Measurements from ENCODE around the gene YPEL1. TPM values are rescaled to one million over a fixed set of nuclear protein-coding genes. Genes with fewer than 3 reads are reported as not detected.
"Not testable (repeated sequence)": the region's sequence is repeated elsewhere in the genome, so short reads cannot be mapped to it uniquely, and the experiment has no call there.

The YPEL1 gene
- total RNA-seq, 2 experiments from 2014 or later = 7.2 to 21.6 TPM

- CTCF ChIA-PET = interaction anchor here (1.0 to 1.4 kb wide), 2 partner anchors 237 to 239 kb away, joined by 3 read pairs; no protein-coding TSS in a partner anchor
- Mint-ChIP-seq H3K4me3 (no peak overlapping the region), H3K27me3 (no peaks in the 10 kb centered on the region), H3K4me1 (no peaks in the 10 kb centered on the region), H3K36me3 (peaks cover 5% of the 10 kb centered on the region), H3K27ac (no peak overlapping the region), H3K9me3 (ENCODE audit: low read depth) (no peaks in the 10 kb centered on the region)
- DNase-seq (no peak), ATAC-seq (no peak)
These were observed 36.0 kb downstream of the YPEL1 start for GRCh38 chr22:21699643-21700042.

GRCh38 chr22:21698430-21699329 is 36.9 kb downstream of the YPEL1 start:
- Mint-ChIP-seq H3K36me3 (peaks cover 5% of the 10 kb centered on the region), H3K9me3 (ENCODE audit: low read depth) (no peaks in the 10 kb centered on the region), H3K4me3 (no peak overlapping the region), H3K27ac (no peak overlapping the region), H3K27me3 (no peaks in the 10 kb centered on the region), H3K4me1 (no peaks in the 10 kb centered on the region)
- ATAC-seq (no peak), DNase-seq (no peak)
- CTCF ChIA-PET = interaction anchor here (0.8 to 1.4 kb wide), 3 partner anchors 24 to 274 kb away, joined by 3 to 5 read pairs (median 3); no protein-coding TSS in a partner anchor

DNA sequence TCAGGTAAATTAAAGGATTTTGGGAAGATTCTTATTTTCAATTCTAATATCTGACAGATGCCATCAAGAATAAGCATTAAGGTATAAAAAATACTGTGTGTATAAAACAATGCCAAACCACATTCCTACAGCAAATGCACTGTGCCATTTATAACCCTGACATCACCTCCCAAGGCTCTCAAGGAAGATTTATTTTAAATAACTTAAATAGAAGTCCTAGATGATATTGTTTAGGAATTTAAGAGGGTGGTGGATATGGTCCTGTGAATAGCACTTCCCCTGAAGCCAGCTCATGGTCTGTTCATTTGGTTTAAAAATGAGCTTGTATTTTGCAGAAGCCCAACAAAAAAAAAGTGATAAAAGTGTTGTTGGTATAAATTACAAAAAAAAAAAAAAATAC is 37.7 kb downstream of the YPEL1 start:
- no peak for ATAC-seq
- H3K36me3 Mint-ChIP-seq = peaks cover 6% of the 10 kb centered on the region
- CTCF ChIA-PET = interaction anchor here (0.8 to 1.4 kb wide), 3 partner anchors 23 to 274 kb away, joined by 3 to 5 read pairs (median 3); no protein-coding TSS in a partner anchor
- no peaks in the 10 kb centered on the region for H3K4me1 Mint-ChIP-seq
- H3K9me3 Mint-ChIP-seq (ENCODE audit: low read depth) = no peaks in the 10 kb centered on the region
- no peak for DNase-seq
- no peaks in the 10 kb centered on the region for H3K27me3 Mint-ChIP-seq
- H3K27ac Mint-ChIP-seq = no peak overlapping the region
- H3K4me3 Mint-ChIP-seq = no peak overlapping the region

GRCh38 chr22:21697021-21697771 is 38.4 kb downstream of the YPEL1 start:
- Mint-ChIP-seq H3K27me3 (no peaks in the 10 kb centered on the region), H3K4me1 (no peaks in the 10 kb centered on the region), H3K36me3 (peaks cover 6% of the 10 kb centered on the region), H3K9me3 (ENCODE audit: low read depth) (no peaks in the 10 kb centered on the region), H3K4me3 (no peak overlapping the region), H3K27ac (no peak overlapping the region)
- ATAC-seq (no peak), DNase-seq (no peak)
- CTCF ChIA-PET = interaction anchor here (0.8 to 1.4 kb wide), 3 partner anchors 22 to 275 kb away, joined by 3 to 5 read pairs (median 3); no protein-coding TSS in a partner anchor

DNA sequence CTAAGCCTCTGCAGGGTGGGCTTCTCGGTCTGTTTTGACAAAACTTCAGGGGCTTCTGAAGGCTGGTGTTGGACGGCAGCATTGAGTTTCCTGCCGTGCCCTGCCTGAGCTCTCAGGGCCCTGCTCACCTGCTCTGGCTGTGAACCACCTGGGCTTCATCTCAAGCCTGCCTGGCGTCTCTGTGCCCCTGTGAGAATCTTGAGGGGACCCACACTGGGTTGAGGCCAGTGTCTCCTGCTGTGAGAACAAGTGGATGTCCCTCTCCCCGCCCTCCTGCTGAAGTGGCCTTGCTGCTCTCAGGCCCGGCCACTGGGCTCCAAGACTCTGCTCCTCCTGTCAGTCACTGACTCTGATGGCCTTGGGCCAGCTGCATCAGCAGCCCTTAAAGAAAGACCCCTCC is 39.5 kb downstream of the YPEL1 start:
- H3K4me3 Mint-ChIP-seq = no peak overlapping the region
- no peak for ATAC-seq
- no peaks in the 10 kb centered on the region for H3K27me3 Mint-ChIP-seq

DNA sequence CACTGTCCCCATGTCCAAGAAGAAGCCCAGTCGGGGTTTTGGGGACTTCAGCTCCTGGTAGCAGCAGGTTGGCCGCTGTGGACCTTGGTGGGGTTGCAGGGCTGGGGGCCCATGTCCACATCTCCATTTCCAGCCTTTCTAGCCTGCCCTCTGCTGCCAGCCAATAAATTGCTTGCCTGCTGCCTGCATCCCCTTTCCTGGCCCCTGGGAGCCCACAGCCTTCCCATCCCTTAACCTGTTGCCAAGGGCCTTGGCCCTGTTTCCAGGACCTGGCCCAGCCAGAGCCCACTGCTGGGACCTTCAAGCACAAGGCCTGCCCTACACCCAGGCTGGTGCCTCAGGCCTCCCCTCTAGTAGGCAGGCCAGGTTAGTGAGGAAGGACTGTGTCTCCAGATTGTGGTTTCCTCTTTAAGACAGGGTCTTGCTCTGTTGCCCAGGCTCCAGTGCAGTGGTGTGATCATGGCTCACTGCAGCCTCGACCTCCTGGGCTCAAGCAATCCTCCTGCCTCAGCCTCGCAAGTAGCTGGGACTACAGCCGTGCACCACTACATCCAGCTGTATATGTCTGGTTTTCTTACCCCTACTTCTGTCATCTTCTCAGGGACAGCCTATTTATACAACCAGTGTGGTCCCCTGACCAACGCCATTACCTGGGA is 40.0 kb downstream of the YPEL1 start:
- no peaks in the 10 kb centered on the region for H3K9me3 Mint-ChIP-seq (ENCODE audit: low read depth)
- CTCF ChIA-PET = no interaction called here
- H3K4me1 Mint-ChIP-seq = peaks cover 2% of the 10 kb centered on the region
- peak overlapping the region; percentile 28 for H3K27ac Mint-ChIP-seq
- H3K36me3 Mint-ChIP-seq = peaks cover 13% of the 10 kb centered on the region
- no peak for DNase-seq
- ATAC-seq = no peak
- H3K4me3 Mint-ChIP-seq = no peak overlapping the region
- no peaks in the 10 kb centered on the region for H3K27me3 Mint-ChIP-seq

More for the DNA sequence above, 39.5 kb downstream of the YPEL1 start:
- Mint-ChIP-seq H3K36me3 (peaks cover 11% of the 10 kb centered on the region), H3K9me3 (ENCODE audit: low read depth) (no peaks in the 10 kb centered on the region), H3K4me1 (no peaks in the 10 kb centered on the region), H3K27ac (peak overlapping the region; percentile 28)
- DNase-seq = no peak
- CTCF ChIA-PET = no interaction called here

DNA sequence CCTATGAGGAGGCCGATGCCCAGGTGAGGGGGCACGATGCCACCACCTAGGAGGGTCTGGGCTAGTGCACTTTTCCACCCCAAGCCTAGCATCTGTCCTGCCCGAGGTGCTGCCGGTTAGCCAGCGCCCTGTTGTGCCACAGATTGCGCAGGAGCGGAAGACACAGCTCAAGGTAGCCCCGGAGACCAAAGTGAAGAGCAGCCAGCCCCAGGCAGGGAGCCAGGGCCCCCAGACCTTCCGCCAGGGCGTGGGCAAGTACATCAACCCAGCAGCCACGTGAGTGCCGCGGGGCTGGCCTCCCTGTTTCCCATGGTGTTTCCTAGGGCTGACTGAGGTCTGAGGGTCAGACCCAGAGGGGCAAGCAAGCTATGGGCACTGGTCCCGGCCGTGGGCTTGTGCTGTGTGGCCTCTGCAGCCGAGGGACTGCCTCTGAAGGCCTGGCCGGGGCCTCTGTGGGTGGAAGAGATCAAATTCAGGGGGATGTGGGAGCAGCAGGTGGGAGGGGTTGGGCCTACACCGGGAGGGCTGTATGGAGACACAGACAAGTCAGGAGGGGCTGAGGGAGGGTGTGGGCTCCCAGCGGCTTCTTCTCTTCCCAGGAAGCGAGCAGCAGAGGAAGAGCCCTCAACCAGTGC is 40.7 kb downstream of the YPEL1 start:
- DNase-seq (no peak), ATAC-seq (no peak)
- H3K9me3 Mint-ChIP-seq (ENCODE audit: low read depth) = no peaks in the 10 kb centered on the region
- CTCF ChIA-PET = no interaction called here
- peaks cover 8% of the 10 kb centered on the region for H3K4me1 Mint-ChIP-seq
- H3K27me3 Mint-ChIP-seq = no peaks in the 10 kb centered on the region
- H3K27ac Mint-ChIP-seq = no peak overlapping the region
- no peak overlapping the region for H3K4me3 Mint-ChIP-seq
- H3K36me3 Mint-ChIP-seq = peaks cover 15% of the 10 kb centered on the region

GRCh38 chr22:21694394-21694793 is 41.2 kb downstream of the YPEL1 start:
- H3K27ac Mint-ChIP-seq = no peak overlapping the region
- DNase-seq (no peak), ATAC-seq (no peak)
- peaks cover 13% of the 10 kb centered on the region for H3K4me1 Mint-ChIP-seq
- H3K27me3 Mint-ChIP-seq = no peaks in the 10 kb centered on the region
- no peak overlapping the region for H3K4me3 Mint-ChIP-seq
- no peaks in the 10 kb centered on the region for H3K9me3 Mint-ChIP-seq (ENCODE audit: low read depth)
- H3K36me3 Mint-ChIP-seq = peaks cover 19% of the 10 kb centered on the region
- CTCF ChIA-PET = no interaction called here

DNA sequence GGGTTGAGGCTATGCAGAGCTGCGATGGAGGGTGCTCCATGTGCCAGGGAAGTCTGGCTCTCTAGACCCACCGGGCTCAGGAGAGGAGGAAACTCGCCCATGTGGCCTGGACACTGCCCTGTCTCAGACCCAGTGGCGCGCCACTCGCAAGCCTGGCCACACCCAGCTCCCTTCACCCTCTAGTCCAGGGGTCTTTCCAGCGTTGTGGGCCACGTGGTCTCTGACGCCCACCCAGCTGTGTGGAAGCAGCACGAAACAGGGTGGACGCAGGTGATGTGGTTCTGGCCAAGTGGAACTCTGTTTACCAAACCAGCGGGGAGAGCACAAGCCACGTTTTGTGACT is 41.6 kb downstream of the YPEL1 start:
- H3K36me3 Mint-ChIP-seq = peaks cover 19% of the 10 kb centered on the region
- no peak for ATAC-seq
- no peak for DNase-seq
- H3K4me1 Mint-ChIP-seq = peaks cover 17% of the 10 kb centered on the region
- no peaks in the 10 kb centered on the region for H3K27me3 Mint-ChIP-seq
- H3K4me3 Mint-ChIP-seq = no peak overlapping the region
- no peaks in the 10 kb centered on the region for H3K9me3 Mint-ChIP-seq (ENCODE audit: low read depth)
- CTCF ChIA-PET = no interaction called here
- H3K27ac Mint-ChIP-seq = no peak overlapping the region

DNA sequence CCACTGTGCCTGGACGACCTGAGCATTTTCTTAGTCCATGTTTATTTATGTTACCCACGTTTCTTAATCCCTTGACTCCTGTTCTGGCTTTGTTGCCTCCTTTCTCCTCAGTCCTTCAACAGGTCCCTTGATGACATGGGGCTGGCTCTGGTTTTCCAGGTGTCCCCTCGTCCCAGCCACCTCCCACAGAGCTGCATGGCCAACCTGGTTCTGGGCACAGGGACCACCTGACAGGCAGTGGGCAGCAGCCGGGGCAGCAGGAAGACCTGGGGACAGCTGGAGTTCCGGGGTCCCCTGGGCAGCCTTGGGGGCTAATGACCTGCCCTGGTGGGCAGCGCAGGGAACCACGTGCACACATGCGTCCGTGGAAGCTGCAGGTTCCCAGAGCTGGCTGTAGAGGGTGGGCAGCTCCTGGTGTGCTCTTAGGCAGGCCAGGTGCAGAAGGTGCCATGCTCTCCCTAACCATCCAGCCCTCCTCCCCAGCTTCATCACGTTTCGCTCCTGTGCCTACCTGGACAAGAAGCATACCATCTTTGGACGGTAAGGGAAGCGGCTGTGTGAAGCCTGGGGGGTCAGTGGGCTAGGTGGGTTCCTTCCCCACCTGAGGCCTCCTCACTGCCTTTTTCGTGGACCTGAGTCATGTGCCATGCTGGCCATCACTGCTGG is 42.1 kb downstream of the YPEL1 start:
- CTCF ChIA-PET = no interaction called here
- peaks cover 19% of the 10 kb centered on the region for H3K36me3 Mint-ChIP-seq
- no peaks in the 10 kb centered on the region for H3K9me3 Mint-ChIP-seq (ENCODE audit: low read depth)
- ATAC-seq (no peak), DNase-seq (no peak)
- no peak overlapping the region for H3K4me3 Mint-ChIP-seq
- peaks cover 19% of the 10 kb centered on the region for H3K4me1 Mint-ChIP-seq
- H3K27ac Mint-ChIP-seq = no peak overlapping the region
- H3K27me3 Mint-ChIP-seq = no peaks in the 10 kb centered on the region

- H3K4me3 Mint-ChIP-seq; H3K9me3 Mint-ChIP-seq (ENCODE audit: low read depth); ATAC-seq; DNase-seq; CTCF ChIA-PET; H3K27me3 Mint-ChIP-seq: not testable (repeated sequence)
- peaks cover 19% of the 10 kb centered on the region for H3K4me1 Mint-ChIP-seq
- H3K36me3 Mint-ChIP-seq = peaks cover 19% of the 10 kb centered on the region
- peak overlapping the region; percentile 28 for H3K27ac Mint-ChIP-seq
These were observed 42.7 kb downstream of the YPEL1 start for GRCh38 chr22:21692856-21693255.

GRCh38 chr22:21691816-21692215 is 43.8 kb downstream of the YPEL1 start:
- no peak overlapping the region for H3K4me3 Mint-ChIP-seq
- no peak for ATAC-seq
- CTCF ChIA-PET = interaction anchor here (1.2 kb wide), 1 partner anchor 45 kb away, joined by 3 read pairs; no protein-coding TSS in a partner anchor
- H3K4me1 Mint-ChIP-seq = peaks cover 19% of the 10 kb centered on the region
- DNase-seq = no peak
- no peak overlapping the region for H3K27ac Mint-ChIP-seq
- peaks cover 17% of the 10 kb centered on the region for H3K36me3 Mint-ChIP-seq
- no peaks in the 10 kb centered on the region for H3K9me3 Mint-ChIP-seq (ENCODE audit: low read depth)
- H3K27me3 Mint-ChIP-seq = no peaks in the 10 kb centered on the region

All from activated CD8-positive, alpha-beta memory T cell treated with anti-CD3 and anti-CD28 coated beads, Interleukin-2, amount 10 ng/mL, durations not matched to agents 7 days and 5 days (primary cell).